Neural progenitor cell (in vitro differentiated cells): Measurements from ENCODE around the gene GPAM. TPM values are rescaled to one million over a fixed set of nuclear protein-coding genes. Genes with fewer than 3 reads are reported as not detected.
"Not testable (repeated sequence)": the region's sequence is repeated elsewhere in the genome, so short reads cannot be mapped to it uniquely, and the experiment has no call there.

Experiments
- DNase-seq: peaks from one replicate; pipeline ENCODE4 v3.0.0-alpha.2; 2016; ENCODE audit warnings: low spot score
- H2AFZ ChIP-seq: fragments of 200-600 bp; sonication (generic); replicated peaks from 2 replicates; pipeline ENCODE4 v1.6.1; 2016; ENCODE audit warnings: antibody characterized with exemption
- H3F3A ChIP-seq: fragments of 200-600 bp; sonication (generic); 2 replicates; pipeline ENCODE4 v1.6.1; 2016; ENCODE audit warnings: antibody characterized with exemption, low read depth
- H3K27ac ChIP-seq: fragments of 200-600 bp; sonication (generic); 2 replicates; pipeline ENCODE4 v1.5.1; 2016; ENCODE audit warnings: mild to moderate bottlenecking
- H3K27me3 ChIP-seq: fragments of 200-600 bp; sonication (generic); 2 replicates; pipeline ENCODE4 v1.6.1; 2016; ENCODE audit warnings: mild to moderate bottlenecking, moderate library complexity
- H3K36me3 ChIP-seq: fragments of 200-600 bp; sonication (generic); 2 replicates; pipeline ENCODE4 v1.5.1; 2016
- H3K4me1 ChIP-seq: fragments of 200-600 bp; sonication (generic); 2 replicates; pipeline ENCODE4 v1.6.1; 2016; ENCODE audit warnings: mixed run types
- H3K4me2 ChIP-seq: fragments of 200-600 bp; sonication (generic); 2 replicates; pipeline ENCODE4 v1.6.1; 2016
- H3K4me3 ChIP-seq: fragments of 200-600 bp; sonication (generic); 2 replicates; pipeline ENCODE4 v1.5.1; 2016
- H3K79me2 ChIP-seq: fragments of 200-600 bp; sonication (generic); 2 replicates; pipeline ENCODE4 v1.6.1; 2016; ENCODE audit warnings: low read depth
- H3K9ac ChIP-seq: fragments of 200-600 bp; sonication (generic); 2 replicates; pipeline ENCODE4 v1.6.1; 2016
- H3K9me3 ChIP-seq: fragments of 200-600 bp; sonication (generic); 2 replicates; pipeline ENCODE4 v1.5.1; 2016; ENCODE audit warnings: low read depth
- H4K20me1 ChIP-seq: fragments of 200-600 bp; sonication (generic); 2 replicates; pipeline ENCODE4 v1.6.1; 2016; ENCODE audit warnings: low read depth
- H3K27ac Mint-ChIP-seq: 3 replicates; pipeline ENCODE4 v1.8.0; 2021; ENCODE audit warnings: mixed read lengths
- H3K27me3 Mint-ChIP-seq: 2 replicates; pipeline ENCODE4 v1.8.0; 2022; ENCODE audit warnings: low read depth, mild to moderate bottlenecking, inconsistent platforms, moderate library complexity, mixed read lengths; ENCODE audit not compliant: insufficient read depth
- H3K36me3 Mint-ChIP-seq: 3 replicates; pipeline ENCODE4 v1.8.0; 2021; ENCODE audit warnings: mixed read lengths
- H3K4me1 Mint-ChIP-seq: 3 replicates; pipeline ENCODE4 v1.8.0; 2021; ENCODE audit warnings: mixed read lengths
- H3K4me3 Mint-ChIP-seq: 3 replicates; pipeline ENCODE4 v1.8.0; 2021; ENCODE audit warnings: mild to moderate bottlenecking, moderate library complexity, mixed read lengths
- H3K9me3 Mint-ChIP-seq: 3 replicates; pipeline ENCODE4 v1.8.0; 2020; ENCODE audit warnings: mixed read lengths
- EZH2 ChIP-seq: fragments of 200-600 bp; sonication (generic); IDR thresholded peaks from 2 replicates; pipeline ENCODE4 v1.6.1; 2017; ENCODE audit warnings: antibody characterized with exemption, mild to moderate bottlenecking, moderate library complexity
- EZH2phosphoT487 ChIP-seq: fragments of 200-600 bp; sonication (generic); IDR thresholded peaks from 2 replicates; pipeline ENCODE4 v1.6.1; 2017; ENCODE audit warnings: antibody characterized with exemption
- total RNA-seq: library from RNA; depleted of rRNA; stranded (reverse); fragments of >200 nt; gene quantifications from 2 replicates; pipeline ENCODE4 v1.2.3, GENCODE V29; 2015; ENCODE audit warnings: low replicate concordance
- TF ChIP-seq, protein P1 (sequence below): fragments of 200-600 bp; sonication (generic); IDR thresholded peaks from 2 replicates; pipeline ENCODE4 v1.5.1; 2017; ENCODE audit warnings: antibody characterized with exemption, mild to moderate bottlenecking

GPAM gene
- total RNA-seq, 1 donor from 2014 or later, result 18.9 TPM

DNA sequence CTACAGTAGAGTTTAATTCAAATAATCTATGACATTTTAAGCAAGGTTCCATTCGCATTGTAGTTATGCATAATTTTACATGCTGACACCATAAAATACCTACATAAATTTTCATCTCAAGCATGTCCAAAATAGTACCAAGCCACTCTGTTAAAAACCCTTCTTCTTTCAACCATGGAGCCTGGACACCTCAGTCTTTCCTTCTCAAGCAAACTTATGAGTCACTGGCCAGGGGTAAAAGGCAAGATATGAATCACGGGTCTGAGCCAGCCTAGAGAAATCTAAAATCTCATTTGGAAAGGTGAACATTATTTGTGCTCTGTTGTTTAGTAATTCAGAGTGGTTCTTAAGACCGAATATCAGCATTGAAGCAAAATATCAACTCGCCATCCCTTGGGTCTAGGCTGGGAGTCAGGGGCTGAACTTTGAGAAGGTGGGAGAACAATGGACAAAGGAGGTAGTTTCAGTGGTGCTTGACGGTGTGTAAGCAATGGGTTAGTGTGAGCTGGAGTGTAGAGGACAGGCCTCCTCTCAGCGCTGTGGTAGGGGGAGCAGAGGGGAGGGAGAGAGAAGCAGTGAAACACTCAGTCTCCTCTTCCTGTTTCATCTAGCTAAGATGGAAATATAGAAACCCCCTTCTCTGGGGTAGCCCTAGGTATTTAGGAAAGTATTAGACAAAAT is 19.1 kb upstream of the GPAM start:
- DNase-seq, result no peak
- H3K27ac ChIP-seq, result no peak overlapping the region
- no peaks in the 10 kb centered on the region for H3F3A ChIP-seq
- Mint-ChIP-seq H3K36me3 (no peaks in the 10 kb centered on the region), H3K27me3 (peaks cover 3% of the 10 kb centered on the region), H3K9me3 (peaks cover 6% of the 10 kb centered on the region), H3K27ac (no peak overlapping the region), H3K4me3 (no peak overlapping the region), H3K4me1 (no peaks in the 10 kb centered on the region)
- H3K36me3 ChIP-seq, result no peaks in the 10 kb centered on the region
- no peak overlapping the region for H2AFZ ChIP-seq
- H3K4me3 ChIP-seq, result no peak overlapping the region
- H3K4me1 ChIP-seq, result no peaks in the 10 kb centered on the region
- TF ChIP-seq, protein P1, sequence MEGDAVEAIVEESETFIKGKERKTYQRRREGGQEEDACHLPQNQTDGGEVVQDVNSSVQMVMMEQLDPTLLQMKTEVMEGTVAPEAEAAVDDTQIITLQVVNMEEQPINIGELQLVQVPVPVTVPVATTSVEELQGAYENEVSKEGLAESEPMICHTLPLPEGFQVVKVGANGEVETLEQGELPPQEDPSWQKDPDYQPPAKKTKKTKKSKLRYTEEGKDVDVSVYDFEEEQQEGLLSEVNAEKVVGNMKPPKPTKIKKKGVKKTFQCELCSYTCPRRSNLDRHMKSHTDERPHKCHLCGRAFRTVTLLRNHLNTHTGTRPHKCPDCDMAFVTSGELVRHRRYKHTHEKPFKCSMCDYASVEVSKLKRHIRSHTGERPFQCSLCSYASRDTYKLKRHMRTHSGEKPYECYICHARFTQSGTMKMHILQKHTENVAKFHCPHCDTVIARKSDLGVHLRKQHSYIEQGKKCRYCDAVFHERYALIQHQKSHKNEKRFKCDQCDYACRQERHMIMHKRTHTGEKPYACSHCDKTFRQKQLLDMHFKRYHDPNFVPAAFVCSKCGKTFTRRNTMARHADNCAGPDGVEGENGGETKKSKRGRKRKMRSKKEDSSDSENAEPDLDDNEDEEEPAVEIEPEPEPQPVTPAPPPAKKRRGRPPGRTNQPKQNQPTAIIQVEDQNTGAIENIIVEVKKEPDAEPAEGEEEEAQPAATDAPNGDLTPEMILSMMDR, result no peak
- TF ChIP-seq EZH2 (no peak), EZH2phosphoT487 (no peak)
- H3K4me2 ChIP-seq, result no peak overlapping the region
- H3K9ac ChIP-seq, result no peak overlapping the region
- no peaks in the 10 kb centered on the region for H3K9me3 ChIP-seq
- no peaks in the 10 kb centered on the region for H3K27me3 ChIP-seq
- no peaks in the 10 kb centered on the region for H4K20me1 ChIP-seq
- no peaks in the 10 kb centered on the region for H3K79me2 ChIP-seq

DNA sequence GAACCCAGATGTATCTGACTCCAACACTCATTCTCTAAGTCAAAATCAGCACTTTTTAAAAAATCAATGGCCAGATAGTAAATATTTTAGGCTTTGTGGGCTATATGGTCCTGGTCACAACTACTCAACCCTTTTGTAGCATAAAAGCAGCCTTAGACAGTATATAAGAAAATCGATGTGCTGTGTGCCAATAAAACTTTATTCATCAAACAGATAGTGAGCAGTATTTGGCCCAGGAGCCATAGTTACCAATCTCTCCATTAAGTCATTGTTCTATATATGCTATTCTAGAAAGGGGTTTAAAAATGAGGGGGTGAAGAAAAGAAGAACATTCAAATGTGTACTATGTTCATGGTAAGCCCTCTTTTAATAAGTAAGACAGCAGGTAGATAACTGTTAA is 18.5 kb upstream of the GPAM start:
- TF ChIP-seq, protein P1, result no peak
- TF ChIP-seq EZH2, result no peak
- no peak for TF ChIP-seq EZH2phosphoT487
- Mint-ChIP-seq H3K27ac (no peak overlapping the region), H3K9me3 (peaks cover 6% of the 10 kb centered on the region), H3K27me3 (peaks cover 3% of the 10 kb centered on the region), H3K4me1 (no peaks in the 10 kb centered on the region), H3K4me3 (no peak overlapping the region), H3K36me3 (no peaks in the 10 kb centered on the region)
- no peaks in the 10 kb centered on the region for H3F3A ChIP-seq
- H3K4me1 ChIP-seq, result no peaks in the 10 kb centered on the region
- H3K9ac ChIP-seq, result no peak overlapping the region
- H4K20me1 ChIP-seq, result no peaks in the 10 kb centered on the region
- H3K9me3 ChIP-seq, result no peaks in the 10 kb centered on the region
- no peak overlapping the region for H3K4me2 ChIP-seq
- no peaks in the 10 kb centered on the region for H3K27me3 ChIP-seq
- H2AFZ ChIP-seq, result no peak overlapping the region
- no peak overlapping the region for H3K4me3 ChIP-seq
- H3K36me3 ChIP-seq, result no peaks in the 10 kb centered on the region
- DNase-seq, result no peak
- H3K79me2 ChIP-seq, result no peaks in the 10 kb centered on the region
- H3K27ac ChIP-seq, result no peak overlapping the region

DNA sequence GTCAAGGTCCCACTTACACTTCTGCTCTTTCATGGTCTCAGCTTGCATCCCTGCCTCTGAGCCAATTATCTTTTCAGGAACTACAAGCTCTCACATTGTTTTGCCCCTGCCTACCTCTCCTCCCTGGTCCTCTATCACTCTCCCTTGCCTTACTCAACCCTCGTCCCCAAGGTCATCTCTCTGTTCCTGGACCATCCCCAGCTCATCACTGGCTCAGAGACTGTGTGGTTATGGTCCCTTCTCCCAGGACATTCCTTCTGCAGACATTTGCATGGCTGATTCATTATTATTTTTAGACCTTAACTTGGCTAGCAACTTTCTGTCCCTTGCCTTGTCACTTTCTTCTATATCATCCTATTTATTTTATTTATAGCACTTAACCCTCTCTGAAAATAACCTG is 17.8 kb upstream of the GPAM start:
- no peak overlapping the region for H3K27ac Mint-ChIP-seq
- Histone ChIP-seq H3K4me3 (no peak overlapping the region), H3K36me3 (no peaks in the 10 kb centered on the region), H3F3A (no peaks in the 10 kb centered on the region), H3K4me1 (no peaks in the 10 kb centered on the region), H3K27me3 (no peaks in the 10 kb centered on the region), H3K9ac (no peak overlapping the region), H3K4me2 (no peak overlapping the region), H3K79me2 (no peaks in the 10 kb centered on the region), H4K20me1 (no peaks in the 10 kb centered on the region), H2AFZ (no peak overlapping the region), H3K9me3 (no peaks in the 10 kb centered on the region), H3K27ac (no peak overlapping the region)
- TF ChIP-seq, protein P1, result no peak
- no peak for TF ChIP-seq EZH2
- TF ChIP-seq EZH2phosphoT487, result no peak
- H3K36me3 Mint-ChIP-seq, result no peaks in the 10 kb centered on the region
- H3K27me3 Mint-ChIP-seq, result peaks cover 3% of the 10 kb centered on the region
- no peak overlapping the region for H3K4me3 Mint-ChIP-seq
- no peak for DNase-seq
- H3K4me1 Mint-ChIP-seq, result no peaks in the 10 kb centered on the region
- peaks cover 2% of the 10 kb centered on the region for H3K9me3 Mint-ChIP-seq

DNA sequence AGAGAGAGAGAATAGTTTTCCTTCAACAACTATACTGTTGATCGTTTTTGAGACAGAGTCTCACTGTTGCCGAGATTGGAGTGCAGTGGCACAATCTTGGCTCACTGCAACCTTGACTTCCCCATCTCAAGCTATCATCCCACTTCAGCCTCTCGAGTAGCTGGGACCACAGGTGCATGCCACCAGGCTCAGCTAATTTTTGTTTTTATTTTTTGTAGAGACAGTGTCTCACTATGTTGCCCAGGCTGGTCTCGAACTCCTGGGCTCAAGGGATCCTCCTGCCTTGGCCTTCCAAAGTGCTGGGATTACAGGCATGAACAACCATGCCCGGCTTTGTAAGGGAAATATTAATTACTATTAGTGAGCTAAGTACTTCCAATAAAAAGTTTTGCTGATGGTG is 16.7 kb upstream of the GPAM start:
- not testable (repeated sequence) for H3K79me2 ChIP-seq, H3K4me1 ChIP-seq

DNA sequence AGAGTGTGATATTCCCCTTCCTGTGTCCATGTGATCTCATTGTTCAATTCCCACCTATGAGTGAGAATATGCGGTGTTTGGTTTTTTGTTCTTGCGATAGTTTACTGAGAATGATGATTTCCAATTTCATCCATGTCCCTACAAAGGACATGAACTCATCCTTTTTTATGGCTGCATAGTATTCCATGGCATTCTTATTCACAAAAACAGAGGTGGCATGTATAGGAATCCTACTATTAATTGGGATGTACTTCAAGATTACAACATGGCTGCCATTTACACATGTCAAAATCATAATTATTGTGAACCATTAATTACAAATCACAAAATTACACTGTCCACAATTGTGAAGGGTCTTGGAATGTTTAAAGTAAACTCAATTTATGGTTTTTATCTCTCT is 14.1 kb upstream of the GPAM start:
- H3K4me1 Mint-ChIP-seq, H3K4me3 Mint-ChIP-seq, H3K36me3 Mint-ChIP-seq, DNase-seq, H3K27me3 Mint-ChIP-seq, H3F3A ChIP-seq, H3K27ac ChIP-seq, H3K27ac Mint-ChIP-seq, H3K4me1 ChIP-seq, H3K9me3 ChIP-seq, H3K4me3 ChIP-seq, H3K36me3 ChIP-seq, H3K9ac ChIP-seq, H3K4me2 ChIP-seq, H3K9me3 Mint-ChIP-seq, H3K79me2 ChIP-seq, H2AFZ ChIP-seq, H4K20me1 ChIP-seq, H3K27me3 ChIP-seq: not testable (repeated sequence)

More for the DNA sequence above, 16.7 kb upstream of the GPAM start:
- H3F3A ChIP-seq, H3K27me3 ChIP-seq, H3K4me1 Mint-ChIP-seq, H2AFZ ChIP-seq, H3K27me3 Mint-ChIP-seq, H3K4me3 ChIP-seq, H3K9me3 Mint-ChIP-seq, H3K36me3 ChIP-seq, H3K4me2 ChIP-seq, H4K20me1 ChIP-seq, H3K36me3 Mint-ChIP-seq, H3K9ac ChIP-seq, H3K27ac ChIP-seq, DNase-seq, H3K27ac Mint-ChIP-seq, H3K4me3 Mint-ChIP-seq, H3K9me3 ChIP-seq: not testable (repeated sequence)
